NCI-H2107 treated with DMSO at 0.1 percent for 48 hours (cell line): Measurements from ENCODE around the gene GTF3C6.
"Not testable (repeated sequence)": the region's sequence is repeated elsewhere in the genome, so short reads cannot be mapped to it uniquely, and the experiment has no call there.

Experiments
- DNase-seq: peaks from one replicate; lab custom pipeline; 2025; ENCODE audit not compliant: unreplicated experiment; lab: John Stamatoyannopoulos, UW

GTF3C6 gene

GRCh38 chr6:110958329-110959192 lies at the start of gene GTF3C6:
Gene GTF3C6 (plus strand): TSS chr6:110958706. CDS start chr6:110958770, 64 bp downstream.
- DNase-seq = peak; percentile 85

- DNase-seq = no peak
Observed at GRCh38 chr6:110930781-110931180, 27.7 kb upstream of the GTF3C6 start.

- no peak for DNase-seq
Observed at GRCh38 chr6:110933912-110934311, 24.6 kb upstream of the GTF3C6 start.

GRCh38 chr6:110934381-110934898 lies 24.1 kb upstream of the GTF3C6 start:
- DNase-seq = no peak

GRCh38 chr6:110935171-110935570 lies 23.3 kb upstream of the GTF3C6 start:
- DNase-seq = no peak

GRCh38 chr6:110938171-110938570 lies 20.3 kb upstream of the GTF3C6 start:
- DNase-seq = no peak

GRCh38 chr6:110939429-110940200 lies 18.9 kb upstream of the GTF3C6 start:
- DNase-seq = no peak

GRCh38 chr6:110944681-110945151 lies 13.8 kb upstream of the GTF3C6 start:
- DNase-seq = no peak

- no peak for DNase-seq
Observed at GRCh38 chr6:110946498-110946897, 12.0 kb upstream of the GTF3C6 start.

GRCh38 chr6:110949679-110950285 lies 8.7 kb upstream of the GTF3C6 start:
- DNase-seq = no peak

GRCh38 chr6:110950440-110950839 lies 8.1 kb upstream of the GTF3C6 start:
- no peak for DNase-seq

GRCh38 chr6:110951008-110951407 lies 7.5 kb upstream of the GTF3C6 start:
- no peak for DNase-seq

GRCh38 chr6:110951986-110952794 lies 6.3 kb upstream of the GTF3C6 start:
- DNase-seq = no peak

GRCh38 chr6:110953633-110954303 lies 4.7 kb upstream of the GTF3C6 start:
- DNase-seq = no peak

GRCh38 chr6:110960014-110960390 lies 1.5 kb downstream of the GTF3C6 start:
- no peak for DNase-seq

- DNase-seq = not testable (repeated sequence)
Observed at GRCh38 chr6:110962636-110963035, 4.1 kb downstream of the GTF3C6 start.

- no peak for DNase-seq
Observed at GRCh38 chr6:110965629-110966229, 7.2 kb downstream of the GTF3C6 start.

- not testable (repeated sequence) for DNase-seq
Observed at GRCh38 chr6:110968661-110969060, 10.2 kb downstream of the GTF3C6 start.

GRCh38 chr6:110971468-110971867 lies 13.0 kb downstream of the GTF3C6 start:
- no peak for DNase-seq

- DNase-seq = no peak
Observed at GRCh38 chr6:110976575-110976974, 18.1 kb downstream of the GTF3C6 start.
